GM18951 (cell line): ENCODE measurements around the gene SGPP2.

Experiments used
- POLR2A ChIP-seq: IDR thresholded peaks from 4 replicates; pipeline ENCODE4 v1.6.1; 2011; ENCODE audit warnings: mild to moderate bottlenecking; ENCODE audit not compliant: insufficient read length, insufficient read depth; ENCODE audit errors: extremely low read depth
- in situ Hi-C: fragments of 300-500 bp; cut with MboI; formaldehyde crosslinking; loops from one replicate; pipeline ENCODE4 v1.12.0; 2022; ENCODE audit warnings: low sequenced_read_pairs, mixed read lengths, inconsistent platforms; ENCODE audit not compliant: unreplicated experiment

Gene SGPP2

DNA sequence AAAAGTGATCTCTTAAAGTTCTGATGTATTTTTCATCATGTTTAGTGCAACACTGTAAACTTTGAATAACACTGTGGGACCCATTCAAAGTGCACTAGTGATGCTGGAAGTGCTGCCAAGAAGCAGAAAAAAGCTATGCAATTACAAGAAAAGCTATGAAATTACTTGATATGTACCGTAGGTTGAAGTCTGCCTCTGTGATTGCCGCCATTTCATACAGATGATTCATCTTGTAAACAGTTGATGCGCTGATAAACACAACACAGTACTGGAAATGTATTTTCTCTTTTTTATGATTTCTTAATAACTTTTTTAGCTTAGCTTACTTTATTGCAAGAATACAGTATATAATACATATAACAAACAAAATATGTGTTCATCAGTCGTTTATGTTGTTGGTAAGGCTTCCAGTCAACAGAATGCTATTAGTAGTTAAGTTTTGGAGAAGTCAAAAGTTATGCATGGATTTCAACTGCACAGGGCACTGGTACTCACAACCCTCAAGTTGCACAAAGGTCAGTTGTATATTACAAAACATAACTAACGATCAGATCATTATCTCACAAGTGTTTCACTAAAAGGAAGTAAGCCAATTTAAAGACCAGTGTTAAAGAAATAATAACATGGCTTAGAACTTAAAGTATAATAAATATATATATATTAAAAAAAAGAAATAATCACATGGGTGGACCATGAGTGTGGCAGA is 82.0 kb downstream of the SGPP2 start:
- no peak for TF ChIP-seq POLR2A
- in situ Hi-C loops = no loop called here

DNA sequence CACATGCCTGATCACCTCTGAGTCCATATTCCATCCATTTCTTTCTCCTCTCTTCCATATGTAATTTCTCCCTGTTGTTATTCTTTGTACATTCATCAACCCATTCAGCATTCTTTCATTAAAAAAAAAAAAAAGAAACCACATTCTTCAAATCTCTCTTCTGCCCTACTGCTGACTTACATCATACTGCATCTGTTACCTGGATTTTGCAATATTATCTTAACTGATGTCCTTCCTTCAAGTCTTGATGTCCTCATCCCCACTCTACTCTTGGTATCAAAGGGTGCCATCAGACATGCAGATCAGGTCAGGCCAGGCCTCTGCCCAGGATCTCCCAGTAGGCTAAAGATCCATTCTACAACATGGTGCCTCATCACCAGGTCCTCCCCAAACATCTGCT is 90.6 kb downstream of the SGPP2 start:
- TF ChIP-seq POLR2A = no peak
- in situ Hi-C loops = no loop called here

DNA sequence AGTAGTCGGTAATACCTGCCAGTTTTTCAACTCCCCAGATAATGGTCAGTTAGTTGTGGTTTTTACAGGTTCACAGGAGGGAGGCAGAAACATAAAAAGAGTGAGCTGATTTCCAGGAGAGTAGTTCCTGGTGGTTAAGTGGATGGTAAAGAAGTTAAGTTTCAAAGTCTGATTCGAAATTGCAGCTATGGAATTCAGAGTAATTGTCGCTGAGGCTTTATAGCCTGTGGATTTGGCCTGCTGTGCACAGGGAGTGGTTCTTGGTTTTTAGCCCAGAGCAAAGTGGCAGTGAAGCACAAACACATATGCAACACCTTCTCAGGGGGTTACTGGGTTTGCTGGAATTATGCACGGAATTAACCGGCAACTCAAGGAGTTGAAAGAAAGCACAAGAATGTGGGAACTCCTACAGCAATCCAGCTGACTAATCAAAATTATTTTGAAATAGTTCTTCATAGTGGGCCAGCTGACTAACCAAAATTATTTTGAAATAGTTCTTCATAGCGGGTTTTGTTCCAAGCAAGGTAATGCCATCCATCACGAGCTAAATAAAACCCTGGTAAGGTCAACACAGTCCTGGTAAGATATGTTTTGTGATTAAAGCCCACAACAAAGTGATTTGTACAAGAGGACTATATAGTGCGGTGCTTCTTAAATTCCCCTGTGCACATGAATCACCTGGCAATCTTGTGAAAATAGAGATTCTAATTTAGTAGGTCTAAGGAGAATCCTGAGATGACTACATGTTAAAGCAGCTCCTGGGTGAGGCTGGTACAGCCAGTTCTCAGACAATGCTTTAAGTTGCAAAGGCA is 94.4 kb downstream of the SGPP2 start:
- in situ Hi-C loops = no loop called here

DNA sequence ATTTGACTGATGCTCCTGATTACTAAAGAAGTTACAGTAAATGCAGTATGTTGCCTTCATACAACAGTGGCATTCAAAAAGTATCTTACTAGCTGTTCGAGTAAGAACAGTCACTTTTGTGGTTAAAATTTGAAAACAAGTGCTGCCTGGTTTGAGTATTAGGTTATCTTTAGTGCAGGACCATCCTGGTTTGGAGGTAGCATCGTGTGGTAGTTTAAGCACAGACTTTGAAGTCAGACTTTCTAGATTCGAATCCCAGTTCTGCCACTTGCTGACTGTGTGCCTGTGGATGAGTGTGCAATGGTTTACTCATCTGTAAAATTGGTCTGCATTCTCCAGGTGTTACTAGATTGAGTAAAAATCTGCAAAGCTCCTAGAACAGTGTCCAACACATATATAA is 96.8 kb downstream of the SGPP2 start:
- in situ Hi-C loops = no loop called here
- no peak for TF ChIP-seq POLR2A

More for the DNA sequence above, 94.4 kb downstream of the SGPP2 start:
- TF ChIP-seq POLR2A = no peak

DNA sequence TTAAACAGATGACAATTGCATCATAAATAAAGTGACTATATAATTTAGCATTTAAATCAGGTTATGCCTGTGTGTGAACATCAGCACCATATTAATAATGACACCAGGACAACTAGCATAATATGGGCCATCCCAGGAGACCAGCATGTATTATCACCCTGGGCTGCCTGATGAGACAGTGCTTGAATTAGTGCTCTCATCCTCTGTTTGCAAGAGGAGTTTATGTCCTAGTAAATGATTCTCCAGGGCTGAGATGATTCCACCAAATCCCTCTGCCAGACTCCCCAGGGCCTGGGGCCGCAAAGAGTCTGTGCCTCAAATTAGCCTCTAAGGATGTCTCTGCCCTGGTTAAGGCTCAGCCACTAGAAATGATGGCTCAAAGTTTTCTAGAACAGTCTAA is 97.7 kb downstream of the SGPP2 start:
- TF ChIP-seq POLR2A = no peak
- in situ Hi-C loops = no loop called here

DNA sequence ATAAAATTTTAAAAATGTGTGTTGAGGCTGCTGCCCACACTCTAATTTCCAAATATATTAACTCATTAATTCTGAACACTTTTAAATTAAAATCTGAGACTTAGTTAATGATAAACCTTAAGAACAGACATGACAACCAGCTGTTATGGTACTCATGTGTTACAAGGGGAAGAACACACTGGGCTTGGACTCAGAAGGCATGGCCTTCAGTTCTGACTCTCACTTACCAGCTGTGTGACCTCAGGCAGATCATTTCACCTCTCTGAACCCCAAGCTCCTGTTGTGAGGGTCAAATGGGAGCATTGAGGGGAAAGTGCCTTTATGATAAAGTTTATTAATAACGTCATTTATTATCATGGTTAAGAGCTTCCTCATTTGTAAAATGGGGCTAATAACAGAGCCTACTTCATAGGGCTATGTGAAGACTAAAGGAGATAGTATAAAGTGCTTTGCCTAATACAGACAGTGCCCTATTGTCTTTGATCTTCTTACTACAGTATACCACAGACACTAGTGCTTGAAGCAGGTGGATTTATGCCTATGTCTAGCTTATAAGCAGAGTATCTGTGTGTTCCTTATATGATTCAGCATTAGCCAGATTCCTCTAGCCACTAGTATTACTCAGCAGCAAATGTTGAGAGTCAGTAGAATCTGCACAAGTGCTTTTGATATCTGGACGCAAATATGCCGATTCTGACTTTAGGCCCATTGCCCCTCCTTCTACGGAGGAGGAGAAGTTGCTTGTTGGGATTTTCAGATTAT is 99.6 kb downstream of the SGPP2 start:
- TF ChIP-seq POLR2A = no peak
- in situ Hi-C loops = no loop called here

DNA sequence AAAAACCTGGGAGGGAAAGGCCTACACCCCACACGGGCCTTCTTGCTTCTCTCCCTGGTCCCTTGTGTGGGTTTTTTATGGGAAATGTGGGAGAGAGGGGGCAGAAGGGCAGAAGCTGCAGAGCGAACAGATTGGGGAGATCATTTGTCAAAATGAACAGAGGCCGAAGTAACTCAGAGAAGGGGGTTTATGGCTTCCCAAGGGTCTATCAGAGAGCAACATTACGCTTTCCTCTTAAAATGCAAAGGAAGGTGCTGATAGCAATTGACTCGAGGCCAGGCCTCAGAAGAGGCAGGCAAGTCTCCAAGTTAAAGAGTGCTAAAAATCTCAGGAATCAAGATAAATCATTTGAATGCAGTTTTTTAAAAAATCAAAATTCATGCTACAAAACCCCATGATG is 101.5 kb downstream of the SGPP2 start:
- in situ Hi-C loops = no loop called here
- no peak for TF ChIP-seq POLR2A

DNA sequence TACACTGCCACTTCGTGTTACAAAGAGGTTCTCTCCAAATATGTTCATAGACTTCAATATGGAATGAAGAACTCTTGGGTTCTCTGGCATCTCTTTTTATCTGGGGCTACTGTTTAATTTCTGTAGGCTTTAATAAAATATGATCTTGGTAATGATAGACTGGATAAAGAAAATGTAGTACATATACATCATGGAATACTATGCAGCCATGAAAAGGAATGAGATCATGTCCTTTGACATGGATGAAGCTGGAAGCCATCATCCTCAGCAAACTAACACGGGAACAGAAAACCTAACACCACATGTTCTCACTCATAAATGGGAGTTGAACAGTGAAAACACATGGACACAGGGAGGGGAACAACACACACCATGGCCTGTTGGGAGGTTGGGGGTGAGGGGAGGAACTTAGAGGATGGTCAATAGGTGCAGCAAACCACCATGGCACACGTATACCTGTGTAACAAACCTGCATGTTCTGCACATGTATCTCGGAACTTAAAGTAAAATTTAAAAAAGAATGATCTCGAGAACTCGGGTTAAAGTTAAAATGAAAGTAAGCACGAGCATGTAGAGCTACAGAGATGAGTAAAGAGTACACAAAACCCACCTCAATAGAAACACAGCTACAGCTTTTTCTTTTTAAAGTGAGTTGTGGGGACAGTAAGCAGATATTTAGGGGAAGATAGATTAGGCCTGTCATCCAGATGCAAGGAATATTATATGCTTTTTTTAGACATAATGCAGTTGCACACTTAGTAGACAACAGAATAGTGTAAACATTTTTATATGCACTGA is 102.3 kb downstream of the SGPP2 start:
- TF ChIP-seq POLR2A = no peak
- in situ Hi-C loops = no loop called here

DNA sequence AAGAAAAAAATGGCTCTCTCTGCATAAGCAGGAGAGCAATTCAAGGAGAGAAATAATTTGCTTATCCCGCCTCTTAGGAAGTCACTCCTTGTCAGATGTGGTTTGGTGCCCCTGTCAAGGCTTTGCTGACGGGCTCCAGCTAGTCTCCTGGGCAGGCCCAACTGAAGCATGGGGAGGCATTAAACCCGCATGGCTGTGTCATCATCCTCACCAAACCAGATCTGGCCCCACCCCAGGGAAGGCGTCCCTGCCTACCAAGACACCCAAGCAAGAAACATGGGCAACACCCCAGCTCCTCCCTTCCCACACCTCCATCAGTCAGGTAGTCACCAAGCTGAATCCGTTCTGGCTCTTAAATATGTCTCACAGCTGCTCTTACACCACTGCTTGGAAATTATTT is 108.0 kb downstream of the SGPP2 start:
- in situ Hi-C loops = no loop called here
- TF ChIP-seq POLR2A = no peak

DNA sequence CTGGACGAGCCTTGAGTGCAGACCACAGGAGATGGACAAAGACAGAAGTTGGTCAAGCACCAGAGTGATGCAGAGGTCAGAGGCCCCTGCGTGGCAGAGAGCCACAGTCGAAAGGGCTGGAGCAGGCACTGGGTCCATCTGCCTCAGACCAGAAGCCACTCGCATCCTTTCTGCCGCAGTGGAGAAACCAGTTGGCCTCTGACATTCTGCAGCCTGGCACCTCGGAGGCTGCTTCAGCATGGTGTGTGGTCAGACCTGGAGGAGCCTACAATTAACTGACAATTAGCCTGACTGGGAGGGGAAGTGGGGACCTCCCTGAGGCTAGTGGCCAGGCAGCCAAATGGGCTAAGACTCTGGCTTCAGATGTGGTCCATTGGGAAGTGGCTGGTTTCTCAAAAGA is 111.1 kb downstream of the SGPP2 start:
- no peak for TF ChIP-seq POLR2A
- in situ Hi-C loops = no loop called here

DNA sequence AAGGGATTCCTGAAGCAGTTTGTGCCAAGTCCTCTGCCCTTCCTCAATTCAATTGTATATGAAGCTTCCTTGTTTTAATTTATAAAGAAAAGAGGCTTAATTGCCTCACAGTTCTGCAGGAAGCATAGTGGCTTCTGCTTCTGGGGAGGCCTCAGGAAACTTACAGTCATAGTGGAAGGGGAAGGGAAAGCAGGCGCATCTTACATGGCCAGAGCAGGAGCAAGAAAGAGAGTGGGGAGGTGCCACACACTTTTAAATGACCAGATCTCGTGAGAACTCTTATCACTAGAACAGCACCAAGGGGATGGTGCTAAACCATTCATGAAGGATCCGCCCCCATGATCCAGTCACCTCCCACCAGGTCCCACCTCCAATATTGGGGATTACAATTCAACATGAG is 114.2 kb downstream of the SGPP2 start:
- no peak for TF ChIP-seq POLR2A
- in situ Hi-C loops = no loop called here

DNA sequence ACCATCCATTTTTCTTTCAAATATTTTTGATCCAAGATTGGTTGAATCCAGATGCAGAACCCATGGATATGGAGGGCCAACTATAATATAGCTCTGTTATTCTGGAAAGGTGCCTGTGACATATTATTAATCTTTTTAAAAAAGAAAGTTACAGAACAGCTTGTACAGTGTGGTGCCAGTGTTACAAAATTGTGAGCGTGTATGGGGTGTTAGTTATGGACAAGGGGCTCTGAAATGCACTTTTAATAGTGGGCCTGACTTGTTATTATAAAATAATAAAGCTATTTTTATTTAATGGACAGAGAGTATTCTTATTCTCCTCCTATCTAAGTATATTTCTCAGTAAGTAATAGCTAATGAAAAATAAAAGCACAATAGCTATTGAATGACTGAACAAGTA is 120.3 kb downstream of the SGPP2 start:
- no peak for TF ChIP-seq POLR2A
- in situ Hi-C loops = no loop called here
